ENCODE data around the gene AMACR. TPM values are rescaled to one million over a fixed set of nuclear protein-coding genes. Genes with fewer than 3 reads are reported as not detected.
A peak's percentile ranks its signal among the peaks of the same experiment; 100 is the strongest.

The AMACR gene
- total and polyA plus RNA-seq, 9 of the 15 experiments (the other 6 are each of a cell fraction or from before 2014, with no cell fraction given): 0.72 to 4.6 (median 4.0) TPM

DNA sequence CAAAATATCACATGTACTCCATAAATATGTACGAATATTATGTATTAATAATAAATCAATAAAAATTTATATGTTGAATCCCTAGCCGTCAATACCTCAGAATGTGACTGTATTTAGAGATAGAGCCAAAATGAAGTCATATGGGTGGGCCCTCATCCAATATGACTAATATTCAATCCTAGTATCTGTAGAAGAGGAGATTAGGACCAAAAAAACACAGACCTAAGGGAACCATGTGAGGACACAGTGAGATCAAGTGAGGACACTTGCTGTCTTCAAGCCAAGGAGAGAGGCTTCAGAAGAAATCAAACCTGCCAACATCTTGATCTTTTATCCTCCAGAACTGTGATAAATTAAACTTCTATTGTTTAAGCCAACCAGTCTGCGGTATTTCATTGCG lies 3.7 kb upstream of the AMACR start:
- WGBS (ENCODE audit: insufficient coverage, low coverage, missing lambda C conversion rate): 16% methylated on average over 4 of the region's 4 CpGs
- TF ChIP-seq FOSL1 (tag; conservative IDR thresholded peaks at IDR 0.05) (peak; percentile 65), ZBTB17 (CRISPR knock-in tag; IDR thresholded peaks at IDR 0.05) (no peak), ARID1B (IDR thresholded peaks at IDR 0.05) (0 out of 2 replicates have a peak, but pooled peaks have one; percentile 27), XRCC4 (IDR thresholded peaks at IDR 0.05; ENCODE audit: extremely low read depth, insufficient read depth, insufficient read length) (no peak), POLR3A (IDR thresholded peaks at IDR 0.05; ENCODE audit: borderline replicate concordance, extremely low read depth, insufficient read depth, insufficient read length) (no peak), NCOA1 (IDR thresholded peaks at IDR 0.05; ENCODE audit: low read depth) (0 out of 2 replicates have a peak, but pooled peaks have one; percentile 24), JUND (IDR thresholded peaks at IDR 0.05; ENCODE audit: borderline replicate concordance, low read depth, low read length) (peak; percentile 29; the same call in 1 of the 2 replicates), JUND (tag; IDR thresholded peaks at IDR 0.05; ENCODE audit: borderline replicate concordance, low read depth, low read length) (no peak), GATAD2A (IDR thresholded peaks at IDR 0.05) (no peak), EP300 (IDR thresholded peaks at IDR 0.05; ENCODE audit: low read length) (0 out of 2 replicates have a peak, but pooled peaks have one; percentile 13), NUFIP1 (IDR thresholded peaks at IDR 0.05; ENCODE audit: partially characterized antibody) (no peak), NCOA2 (IDR thresholded peaks at IDR 0.05; ENCODE audit: partially characterized antibody in 2 of 2) (peak in 1 of 2 experiments; percentile 33), PHF21A (IDR thresholded peaks at IDR 0.05; ENCODE audit: borderline replicate concordance, low read depth) (no peak), ZNF121 (CRISPR knock-in tag; conservative IDR thresholded peaks at IDR 0.05) (no peak), RBM25 (IDR thresholded peaks at IDR 0.05; ENCODE audit: low read depth, low read length, severe bottlenecking) (no peak)
- TF ChIP-seq, protein P1, sequence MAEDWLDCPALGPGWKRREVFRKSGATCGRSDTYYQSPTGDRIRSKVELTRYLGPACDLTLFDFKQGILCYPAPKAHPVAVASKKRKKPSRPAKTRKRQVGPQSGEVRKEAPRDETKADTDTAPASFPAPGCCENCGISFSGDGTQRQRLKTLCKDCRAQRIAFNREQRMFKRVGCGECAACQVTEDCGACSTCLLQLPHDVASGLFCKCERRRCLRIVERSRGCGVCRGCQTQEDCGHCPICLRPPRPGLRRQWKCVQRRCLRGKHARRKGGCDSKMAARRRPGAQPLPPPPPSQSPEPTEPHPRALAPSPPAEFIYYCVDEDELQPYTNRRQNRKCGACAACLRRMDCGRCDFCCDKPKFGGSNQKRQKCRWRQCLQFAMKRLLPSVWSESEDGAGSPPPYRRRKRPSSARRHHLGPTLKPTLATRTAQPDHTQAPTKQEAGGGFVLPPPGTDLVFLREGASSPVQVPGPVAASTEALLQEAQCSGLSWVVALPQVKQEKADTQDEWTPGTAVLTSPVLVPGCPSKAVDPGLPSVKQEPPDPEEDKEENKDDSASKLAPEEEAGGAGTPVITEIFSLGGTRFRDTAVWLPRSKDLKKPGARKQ (CRISPR knock-in tag; IDR thresholded peaks at IDR 0.05): no peak
- TF ChIP-seq, protein P2, sequence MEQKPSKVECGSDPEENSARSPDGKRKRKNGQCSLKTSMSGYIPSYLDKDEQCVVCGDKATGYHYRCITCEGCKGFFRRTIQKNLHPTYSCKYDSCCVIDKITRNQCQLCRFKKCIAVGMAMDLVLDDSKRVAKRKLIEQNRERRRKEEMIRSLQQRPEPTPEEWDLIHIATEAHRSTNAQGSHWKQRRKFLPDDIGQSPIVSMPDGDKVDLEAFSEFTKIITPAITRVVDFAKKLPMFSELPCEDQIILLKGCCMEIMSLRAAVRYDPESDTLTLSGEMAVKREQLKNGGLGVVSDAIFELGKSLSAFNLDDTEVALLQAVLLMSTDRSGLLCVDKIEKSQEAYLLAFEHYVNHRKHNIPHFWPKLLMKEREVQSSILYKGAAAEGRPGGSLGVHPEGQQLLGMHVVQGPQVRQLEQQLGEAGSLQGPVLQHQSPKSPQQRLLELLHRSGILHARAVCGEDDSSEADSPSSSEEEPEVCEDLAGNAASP (IDR thresholded peaks at IDR 0.05): 0 out of 2 replicates have a peak, but pooled peaks have one; percentile 47
- TF ChIP-seq, protein P3, sequence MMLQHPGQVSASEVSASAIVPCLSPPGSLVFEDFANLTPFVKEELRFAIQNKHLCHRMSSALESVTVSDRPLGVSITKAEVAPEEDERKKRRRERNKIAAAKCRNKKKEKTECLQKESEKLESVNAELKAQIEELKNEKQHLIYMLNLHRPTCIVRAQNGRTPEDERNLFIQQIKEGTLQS (IDR thresholded peaks at IDR 0.05): peak; percentile 45; the same call in 1 of the 2 replicates
- TF ChIP-seq, protein P3 (CRISPR knock-in tag; conservative IDR thresholded peaks at IDR 0.05): no peak
- Histone ChIP-seq H3K9me3 (replicated peaks; ENCODE audit: control insufficient read depth, insufficient read depth, low read depth, low read length) (no peaks in the 10 kb centered on the region), H2AFZ (ENCODE audit: low read depth, low read length) (no peak overlapping the region), H3K27ac (ENCODE audit: extremely low read depth, low read depth, low read length) (no peak overlapping the region), H4K20me1 (replicated peaks; ENCODE audit: control insufficient read depth, insufficient read depth, low read length) (no peaks in the 10 kb centered on the region), H3K4me1 (replicated peaks in 1 of 2; ENCODE audit: control insufficient read depth in 2 of 2, insufficient read depth in 2 of 2, low read length in 2 of 2) (peaks cover 7 to 12% of the 10 kb centered on the region in 2 experiments; a peak in 4 of 5 replicates), H3K9ac (ENCODE audit: insufficient read depth in 1 of 2, low read depth in 2 of 2, low read length in 2 of 2) (no peak overlapping the region), H3K79me2 (ENCODE audit: control insufficient read depth, insufficient read depth, low read length) (no peaks in the 10 kb centered on the region), H3K36me3 (ENCODE audit: control insufficient read depth, insufficient read depth, low read length) (no peaks in the 10 kb centered on the region), H3K4me2 (ENCODE audit: insufficient read depth, low read length) (no peak overlapping the region), H3K27me3 (ENCODE audit: control insufficient read depth in 2 of 2, insufficient read depth in 2 of 2, low read length in 2 of 2) (peaks cover 0 to 3% of the 10 kb centered on the region in 2 experiments; a peak in 1 of 5 replicates), H3K9me1 (ENCODE audit: control insufficient read depth, insufficient read depth, low read length) (no peaks in the 10 kb centered on the region), H3K4me3 (no peak overlapping the region)
- DNase-seq (ENCODE audit: extremely low read depth in 1 of 4, low spot score in 3 of 4) (no peak), FAIRE-seq (no peak), ATAC-seq (no peak)
- intact Hi-C loops (cut with micrococcal nuclease) (no loop called here), in situ Hi-C loops (cut with MboI) (no loop called here)
- POLR2A ChIA-PET: interaction anchor here (1.0 to 1.3 kb wide), 2 partner anchors 10 to 14 kb away, joined by 3 read pairs; no protein-coding TSS in a partner anchor
- CTCF ChIA-PET (ENCODE audit: low intra/inter-chr PET ratio): no interaction called here
- BruUV-seq (replicated peaks): no TSS peak

Data from K562 (cell line).